ENCODE measurements around the gene MAPK1.

DNA sequence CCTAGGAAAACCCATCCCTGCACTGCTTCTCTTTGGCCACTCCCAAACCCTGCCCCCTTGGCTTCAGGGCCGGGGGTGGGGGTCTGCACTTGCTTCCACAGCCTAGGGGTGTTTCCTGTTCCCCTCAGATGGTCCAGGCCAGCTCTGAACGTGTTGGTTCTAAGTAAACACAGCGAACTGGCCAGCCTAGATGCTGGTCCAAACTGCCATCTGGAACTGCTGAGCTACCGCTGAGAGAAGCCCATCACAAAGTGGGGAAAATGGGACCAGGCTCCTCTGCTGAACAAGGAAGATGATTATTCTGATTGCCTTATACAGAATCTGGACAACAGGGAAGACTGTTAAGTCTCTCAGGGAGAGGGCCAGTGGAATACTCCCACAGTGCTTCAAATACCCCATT is 108.4 kb downstream of the MAPK1 start:
- TF ChIP-seq ZNF274 (IDR thresholded peaks at IDR 0.05; ENCODE audit: low read depth, low read length) (no peak), YY1 (IDR thresholded peaks at IDR 0.05; ENCODE audit: insufficient read depth, insufficient read length) (no peak)
